ENCODE data around the gene KCNN3. TPM values are rescaled to one million over a fixed set of nuclear protein-coding genes. Genes with fewer than 3 reads are reported as not detected.

KCNN3 gene
- total and polyA plus RNA-seq, 2 of the 8 experiments (the other 6 are each of a cell fraction or from before 2014, with no cell fraction given), result 2.8 to 3.7 TPM

GRCh38 chr1:154856049-154856448, 14.0 kb downstream of the KCNN3 start:
- no peak overlapping the region for H4K5ac ChIP-seq (ENCODE audit: insufficient read length, low read depth, low read length)
- TF ChIP-seq CTCF (IDR thresholded peaks at IDR 0.05; ENCODE audit: control extremely low read depth in 1 of 3, insufficient read depth in 1 of 3, low read depth in 1 of 3, low read length in 3 of 3) (peak; percentile 33 to 40 (median 36); a peak in 3 of 4 replicates), HDAC2 (IDR thresholded peaks at IDR 0.05; ENCODE audit: borderline replicate concordance in 1 of 2, low read depth in 2 of 2, low read length in 2 of 2) (no peak), RAD21 (IDR thresholded peaks at IDR 0.05 in 1 of 2, conservative IDR thresholded peaks at IDR 0.05 in 1 of 2; ENCODE audit: low read depth in 2 of 2, low read length in 2 of 2) (peak; percentile 59 to 63)
- H3K14ac ChIP-seq (ENCODE audit: insufficient read length), result no peak overlapping the region
- no peak overlapping the region for H2AFZ ChIP-seq (ENCODE audit: low read length)
- WGBS, 2 experiments (ENCODE audit: extremely low coverage in 1 of 2, insufficient coverage in 1 of 2, insufficient read length in 1 of 2, insufficient replicate concordance in 2 of 2, low coverage in 1 of 2, low lambda C conversion rate in 2 of 2, missing lambda C conversion rate in 1 of 2), result 75% methylated on average over 10 of the region's 10 CpGs; no CpG with 5 or more reads in 1 of the 2 experiments
- no peaks in the 10 kb centered on the region for H3K4me1 ChIP-seq (replicated peaks in 1 of 4; ENCODE audit: control insufficient read depth in 3 of 4, insufficient read depth in 4 of 4, low read length in 3 of 4)
- H3K56ac ChIP-seq (replicated peaks; ENCODE audit: insufficient read length, low read depth, low read length), result no peak overlapping the region
- no peaks in the 10 kb centered on the region for H3K36me3 ChIP-seq (ENCODE audit: control insufficient read depth in 2 of 4, insufficient read depth in 4 of 4, low read length in 3 of 4)
- no peak overlapping the region for H3K27ac ChIP-seq (ENCODE audit: low read depth, low read length)
- H2BK5ac ChIP-seq (ENCODE audit: low read depth, low read length), result no peak overlapping the region
- H3K27me3 ChIP-seq (replicated peaks in 1 of 4; ENCODE audit: control insufficient read depth in 3 of 4, extremely low read depth in 1 of 4, insufficient read depth in 3 of 4, low read length in 3 of 4), result no peaks in the 10 kb centered on the region
- H4K8ac ChIP-seq (ENCODE audit: extremely low read depth, insufficient read depth, low read length), result peak overlapping the region; percentile 43; the same call in 1 of the 2 replicates
- no peak overlapping the region for H3K18ac ChIP-seq (ENCODE audit: extremely low read depth, low read length)
- no peak overlapping the region for H3K9ac ChIP-seq (replicated peaks in 1 of 4; ENCODE audit: extremely low read depth in 1 of 4, low read depth in 3 of 4, low read length in 3 of 4)
- ChIA-PET CTCF (ENCODE audit: partially characterized antibody) (interaction anchor here (0.7 to 7.0 kb wide), 21 partner anchors 8 to 283 kb away, joined by 3 to 80 read pairs (median 4); partner anchors contain the start of gene KCNN3), POLR2A (ENCODE audit: partially characterized antibody) (interaction anchor here (0.9 to 1.8 kb wide), 2 partner anchors 10 to 11 kb away, joined by 3 to 8 read pairs; no protein-coding TSS in a partner anchor)
- no peak overlapping the region for H3K4ac ChIP-seq (replicated peaks; ENCODE audit: insufficient read length, low read depth, low read length)
- H3K79me1 ChIP-seq (ENCODE audit: low read depth, low read length), result no peaks in the 10 kb centered on the region
- no peak overlapping the region for H2BK20ac ChIP-seq (ENCODE audit: low read length)
- H4K91ac ChIP-seq (replicated peaks; ENCODE audit: insufficient read length, low read length), result no peak overlapping the region
- H3K4me2 ChIP-seq (ENCODE audit: insufficient read depth in 1 of 2, low read depth in 2 of 2, low read length in 2 of 2), result no peak overlapping the region
- peaks cover 2% of the 10 kb centered on the region; the same call in 1 of the 2 replicates for H3K23me2 ChIP-seq (ENCODE audit: low read depth, low read length)
- DNase-seq (ENCODE audit: low read depth in 1 of 2, low spot score in 2 of 2), result no peak
- no peak overlapping the region for H2BK12ac ChIP-seq (ENCODE audit: low read depth, low read length)
- H3K4me3 ChIP-seq (ENCODE audit: extremely low read depth in 1 of 4, insufficient read depth in 2 of 4, low read depth in 3 of 4, low read length in 4 of 4), result no peak overlapping the region
- H4K20me1 ChIP-seq (replicated peaks in 1 of 2; ENCODE audit: control insufficient read depth in 1 of 2, insufficient read depth in 2 of 2, low read length in 2 of 2), result no peaks in the 10 kb centered on the region
- no peak overlapping the region for H2BK120ac ChIP-seq (replicated peaks; ENCODE audit: low read depth, low read length)
- H3K9me3 ChIP-seq (ENCODE audit: insufficient read depth in 2 of 2, low read depth in 1 of 2, low read length in 1 of 2), result no peaks in the 10 kb centered on the region
- H2BK15ac ChIP-seq (ENCODE audit: low read length), result no peak overlapping the region
- no peak overlapping the region for H3K23ac ChIP-seq (ENCODE audit: insufficient read length)
- no peaks in the 10 kb centered on the region for H3K79me2 ChIP-seq (ENCODE audit: control insufficient read depth in 1 of 2, insufficient read depth in 2 of 2, low read length in 2 of 2)
- H2AK5ac ChIP-seq (ENCODE audit: low read depth, low read length), result no peak overlapping the region
- no peak for FAIRE-seq
